Measurements from ENCODE around the gene MYH10.
A peak's percentile ranks its signal among the peaks of the same experiment; 100 is the strongest.

The MYH10 gene

DNA sequence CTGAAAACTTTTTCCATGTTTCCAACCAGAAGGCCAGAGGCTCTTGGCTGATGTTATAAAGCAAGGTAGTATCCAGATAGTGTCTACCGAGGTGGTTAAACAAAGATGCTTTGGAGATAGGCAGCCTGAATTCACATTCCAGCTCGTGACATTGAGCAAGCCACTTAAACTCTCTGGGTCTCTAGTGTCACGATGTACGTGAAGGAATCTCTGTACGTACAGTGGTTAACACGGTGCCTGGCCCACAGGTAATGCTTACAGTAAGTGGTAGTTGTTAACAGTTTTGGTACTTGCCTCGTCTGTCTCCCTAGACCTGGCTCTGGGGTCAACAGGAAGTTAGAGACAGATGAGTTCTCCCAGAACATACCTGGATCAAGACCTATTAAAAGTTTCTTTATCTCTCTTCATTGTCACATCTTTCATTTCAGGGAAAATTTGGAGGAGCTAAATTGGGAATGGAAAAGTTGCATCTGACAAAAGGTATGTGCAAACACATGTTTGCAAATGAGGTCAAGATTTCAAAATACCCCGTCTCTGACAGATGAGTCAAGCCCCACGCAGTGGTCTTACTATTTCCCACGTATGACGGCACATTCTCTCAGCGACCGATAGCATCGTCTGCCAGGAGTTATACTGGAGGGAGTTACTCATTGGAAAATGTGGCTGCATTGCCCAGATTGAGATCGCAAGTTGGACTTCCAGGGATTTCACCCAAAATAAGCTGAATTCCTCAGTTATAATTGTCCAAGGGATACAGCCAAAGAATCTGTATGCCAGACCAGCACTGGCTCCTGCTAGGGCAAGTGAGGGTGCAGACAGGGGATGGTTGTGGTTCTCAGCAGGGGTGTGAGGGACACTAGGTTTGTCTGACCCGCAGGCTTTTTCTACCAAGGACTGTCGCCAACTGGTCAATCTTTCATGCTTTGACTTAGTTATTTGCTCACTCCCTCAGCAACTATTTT is 18.9 kb upstream of the MYH10 start:
- DNase-seq (ENCODE audit: low spot score), result no peak

DNA sequence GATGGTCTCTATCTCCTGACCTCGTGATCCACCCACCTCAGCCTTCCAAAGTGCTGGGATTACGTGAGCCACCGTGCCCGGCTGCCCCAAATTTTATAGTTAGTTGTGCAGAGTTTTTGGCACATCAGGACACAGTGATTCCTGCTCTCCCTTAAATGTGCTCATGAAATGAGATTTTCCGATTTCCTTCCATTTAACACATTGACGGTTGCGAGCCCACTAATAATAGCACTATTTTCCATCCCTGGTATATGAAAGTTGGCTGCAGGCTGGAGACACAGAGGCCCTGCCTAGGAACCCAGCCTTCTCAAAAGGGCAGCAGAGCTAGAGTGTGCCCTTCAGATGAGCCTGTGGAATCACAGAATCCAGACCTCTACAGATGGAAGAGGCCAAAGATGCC is 17.4 kb upstream of the MYH10 start:
- DNase-seq (ENCODE audit: low spot score), result no peak

DNA sequence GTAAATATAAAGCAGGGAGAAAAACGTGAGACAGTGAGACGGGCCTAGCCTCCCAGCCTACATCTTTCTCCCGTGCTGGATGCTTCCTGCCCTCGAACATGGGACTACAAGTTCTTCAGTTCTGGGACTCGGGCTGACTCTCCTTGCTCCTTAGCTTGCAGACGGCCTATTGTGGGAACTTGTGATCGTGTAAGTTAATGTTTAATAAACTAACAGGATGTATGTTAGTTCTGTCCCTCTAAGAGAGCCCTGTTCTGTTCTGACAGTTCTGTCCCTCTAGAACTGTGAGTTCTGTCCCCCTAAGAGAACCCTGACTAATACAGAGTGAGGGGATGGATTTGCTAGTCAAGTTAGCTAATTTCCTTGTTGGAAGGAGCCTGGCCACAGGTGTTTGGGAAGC is 16.7 kb upstream of the MYH10 start:
- no peak for DNase-seq (ENCODE audit: low spot score)

DNA sequence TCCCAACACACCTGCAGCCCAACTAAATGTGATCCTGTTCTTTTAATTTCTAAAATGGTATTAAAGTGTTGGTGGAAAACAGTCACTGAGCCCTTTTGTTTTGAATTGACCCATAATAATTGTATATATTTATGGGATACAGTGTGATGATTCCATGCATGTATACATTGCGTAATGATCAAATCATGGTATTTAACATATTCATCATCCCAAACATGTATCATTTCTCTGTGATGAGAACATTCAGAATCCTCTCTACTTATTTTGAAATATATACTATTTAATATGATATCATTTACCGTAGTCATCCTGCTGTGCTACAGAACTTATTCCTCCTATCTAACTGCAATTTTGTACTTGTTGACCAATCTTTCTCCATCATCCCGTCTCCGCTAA is 14.0 kb upstream of the MYH10 start:
- no peak for DNase-seq (ENCODE audit: low spot score)

DNA sequence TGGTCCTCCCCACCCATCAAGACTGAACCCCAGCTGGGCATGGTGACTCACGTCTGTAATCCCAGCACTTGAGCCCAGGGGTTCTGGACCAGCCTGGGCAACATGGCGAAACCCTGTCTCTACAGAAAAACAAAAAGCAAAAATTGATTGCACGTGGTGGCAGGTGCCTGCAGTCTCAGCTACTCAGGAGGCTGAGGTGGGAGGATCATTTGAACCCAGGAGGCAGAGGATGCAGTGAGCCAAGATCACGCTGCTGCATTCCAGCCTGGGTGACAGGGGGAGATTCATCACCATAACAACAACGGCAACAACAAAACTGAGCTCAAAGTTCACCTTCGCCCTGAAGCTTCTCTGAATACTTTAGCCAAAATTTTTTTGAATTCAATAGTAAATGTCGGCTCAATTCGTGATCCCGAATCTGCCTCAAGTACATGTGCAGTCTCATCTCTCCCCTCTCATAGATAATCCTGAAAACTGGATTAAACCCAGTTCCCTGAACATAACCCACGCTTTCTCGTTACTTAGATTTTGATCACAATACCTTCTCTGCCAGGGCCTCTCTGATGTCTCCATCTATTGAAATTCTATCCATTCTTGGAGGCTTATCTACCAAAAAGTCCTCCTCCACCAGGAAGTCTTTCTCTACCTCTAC is 13.5 kb upstream of the MYH10 start:
- no peak for DNase-seq (ENCODE audit: low spot score)

DNA sequence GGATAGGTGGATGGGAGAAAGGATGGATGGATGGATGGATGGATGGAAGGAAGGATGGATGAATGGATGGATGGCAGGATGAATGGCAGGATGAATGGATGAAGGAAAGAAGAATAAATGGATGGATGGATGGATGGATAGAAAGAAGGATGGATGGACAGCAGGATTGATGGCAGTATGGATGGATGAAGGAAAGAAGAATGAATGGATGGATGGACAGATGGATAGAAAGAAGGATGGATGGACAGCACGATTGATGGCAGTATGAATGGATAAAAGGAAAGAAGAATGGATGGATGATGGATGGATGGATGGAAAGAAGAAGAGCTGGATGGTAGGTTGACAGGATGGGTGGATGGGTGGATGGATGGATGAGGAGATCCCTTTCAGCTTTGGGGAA is 9.2 kb upstream of the MYH10 start:
- no peak for DNase-seq (ENCODE audit: low spot score)

DNA sequence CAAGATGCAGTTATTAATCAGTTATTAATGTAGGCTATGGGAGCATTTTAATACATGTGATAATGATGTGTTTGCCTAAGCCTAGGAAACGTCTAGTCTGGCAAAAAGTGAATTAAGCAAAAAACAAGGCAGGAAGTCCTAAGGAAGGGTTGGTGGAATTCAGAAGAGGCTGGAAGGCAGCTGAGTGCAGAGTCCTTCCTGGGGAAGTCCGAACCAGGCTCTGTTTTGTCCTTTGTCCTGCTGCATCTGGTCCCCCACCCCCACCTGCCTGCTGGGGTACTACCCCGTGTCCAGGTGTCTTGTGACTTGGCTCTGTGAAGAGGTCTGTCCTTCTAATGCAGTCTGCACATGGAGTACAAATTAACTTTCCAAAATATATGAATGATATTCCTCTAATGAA is 1.5 kb upstream of the MYH10 start:
- DNase-seq (ENCODE audit: low spot score), result no peak

DNA sequence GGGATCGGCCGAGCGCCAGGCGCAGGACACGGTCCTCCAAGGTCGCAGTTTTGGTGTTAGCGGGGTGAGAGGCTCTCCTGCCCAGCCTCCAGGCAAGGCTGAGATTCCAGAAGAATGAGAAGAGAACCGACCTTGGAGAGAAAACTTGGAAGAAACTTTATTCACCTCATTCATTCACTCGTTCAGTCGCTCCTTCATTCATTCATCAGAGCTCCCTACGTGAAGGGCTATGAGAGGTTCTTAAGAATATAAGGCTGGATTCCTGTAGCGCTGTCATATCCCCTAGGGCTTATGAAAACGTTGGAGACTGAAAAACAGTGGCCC is 991 bp upstream of the MYH10 start:
- no peak for DNase-seq (ENCODE audit: low spot score)

DNA sequence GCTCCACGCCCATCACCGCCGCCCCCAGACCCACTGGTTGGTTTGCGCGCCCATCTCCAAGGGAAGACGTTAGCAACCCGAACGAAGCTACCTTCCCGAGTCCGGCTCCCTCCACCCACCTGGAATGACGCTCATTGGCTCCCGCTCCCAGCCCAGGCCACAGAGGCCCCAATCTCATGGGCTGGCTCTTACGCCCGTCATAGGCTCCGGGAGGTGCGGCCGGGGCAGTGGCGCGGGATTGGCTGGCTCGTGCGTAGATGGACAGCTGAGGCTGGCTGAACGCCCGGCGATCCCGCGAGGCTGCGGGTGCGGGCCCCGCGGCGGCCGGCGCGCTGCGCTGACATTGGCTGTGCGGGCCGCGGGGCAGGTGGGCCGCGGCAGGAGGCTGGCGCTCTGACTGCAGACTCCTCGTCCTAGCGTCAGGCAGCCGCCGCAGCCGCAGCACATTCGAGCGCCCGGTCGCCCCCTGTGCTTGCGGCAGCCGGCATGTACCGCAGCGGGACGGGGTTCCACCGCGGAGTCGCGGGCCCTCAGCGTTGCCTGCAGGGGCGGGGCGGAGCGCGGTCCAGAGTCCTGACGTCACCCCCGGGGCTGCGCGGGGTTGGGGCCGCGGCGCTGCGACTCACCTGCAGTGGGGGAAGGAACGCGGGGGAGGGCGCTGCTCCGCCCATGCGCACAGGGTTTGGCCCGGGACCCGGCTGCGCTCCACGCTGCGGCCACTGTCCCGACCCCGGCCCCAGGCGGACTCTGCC is 453 bp upstream of the MYH10 start:
- peak; percentile 96 for DNase-seq (ENCODE audit: low spot score)

DNA sequence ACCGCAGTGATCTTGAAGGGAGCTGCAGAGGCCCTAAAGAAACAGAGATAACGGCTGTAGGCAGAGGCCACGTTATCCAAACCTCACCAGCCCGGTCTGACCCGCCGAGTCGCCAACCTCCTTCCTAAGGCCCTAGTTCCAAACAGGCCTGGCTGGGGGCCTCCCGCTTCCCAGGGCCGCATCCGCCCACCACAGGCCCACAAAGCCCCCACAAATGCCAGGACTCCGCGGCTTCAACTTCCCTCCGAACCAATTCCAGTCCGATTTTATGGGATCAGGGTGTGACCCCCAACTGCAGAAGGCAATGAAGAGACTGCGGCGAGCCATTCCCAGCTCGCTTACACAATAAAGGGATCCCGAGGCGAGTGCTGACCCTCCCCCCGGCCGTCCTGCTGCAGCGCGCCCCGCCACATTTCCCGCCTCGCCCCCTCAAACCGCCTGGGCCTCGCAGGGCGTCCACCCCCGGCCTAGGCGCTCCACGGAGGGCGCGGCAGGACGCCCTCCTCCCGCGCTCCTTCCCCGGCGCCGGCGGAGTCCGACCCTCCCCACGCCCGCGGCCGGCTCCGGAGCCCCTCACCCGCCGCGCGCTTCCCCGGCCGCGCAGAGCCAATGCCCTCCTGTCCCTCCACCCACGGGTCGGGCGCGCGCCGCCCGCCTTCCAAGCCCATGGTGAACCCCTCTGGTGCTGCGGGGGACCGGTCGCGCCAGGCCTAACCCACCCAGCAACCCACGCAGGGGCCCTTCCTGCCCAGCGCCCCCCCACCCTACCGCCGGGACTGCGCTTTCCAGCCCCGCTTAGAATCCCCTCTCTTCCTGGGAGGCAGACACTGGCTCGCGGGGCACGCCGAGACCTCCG is 926 bp downstream of the MYH10 start:
- DNase-seq (ENCODE audit: low spot score), result no peak

DNA sequence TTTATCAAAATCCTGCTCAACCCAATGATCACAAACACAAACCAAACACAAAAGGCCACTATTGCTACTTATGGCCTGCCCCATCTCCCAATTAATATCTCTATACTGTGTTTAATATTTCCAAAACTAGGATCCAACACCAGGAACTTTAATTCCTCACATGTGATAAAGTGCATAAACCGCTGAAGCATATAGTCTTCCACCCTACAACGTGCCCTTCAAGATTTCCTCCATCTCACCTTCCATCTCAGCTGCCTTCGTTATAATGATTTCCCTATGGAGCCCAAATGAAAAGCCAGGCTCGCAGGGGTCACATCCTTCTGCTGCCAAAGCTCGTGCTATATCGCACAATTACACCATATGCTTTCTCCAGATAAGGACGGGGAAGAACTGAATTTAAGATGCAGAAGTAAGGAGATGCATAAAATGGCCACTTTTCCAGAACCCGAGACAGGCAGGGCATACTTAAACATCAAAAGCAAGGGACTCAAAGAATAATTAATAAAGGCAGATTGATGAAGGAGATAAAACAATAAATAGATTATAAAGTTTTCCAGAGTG is 1.8 kb downstream of the MYH10 start:
- DNase-seq (ENCODE audit: low spot score), result no peak

DNA sequence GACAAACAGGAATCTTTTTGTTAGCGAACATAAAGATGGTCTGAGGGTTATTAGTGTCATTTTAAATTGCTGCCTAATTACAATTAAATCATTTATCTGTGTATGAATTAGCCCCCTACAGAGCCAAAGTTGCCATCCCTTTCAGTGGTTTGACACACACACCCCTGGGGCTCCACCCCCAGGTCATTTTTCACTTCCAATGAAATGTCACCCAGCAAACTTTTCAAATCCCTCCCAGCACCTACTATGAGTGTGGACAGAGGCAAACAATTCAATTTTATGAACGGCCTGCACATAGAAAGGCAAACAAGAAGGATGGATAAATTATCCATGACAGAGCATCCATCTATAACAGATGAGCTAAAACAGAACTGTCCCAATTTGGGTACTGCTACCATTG is 2.4 kb downstream of the MYH10 start:
- DNase-seq (ENCODE audit: low spot score), result no peak

DNA sequence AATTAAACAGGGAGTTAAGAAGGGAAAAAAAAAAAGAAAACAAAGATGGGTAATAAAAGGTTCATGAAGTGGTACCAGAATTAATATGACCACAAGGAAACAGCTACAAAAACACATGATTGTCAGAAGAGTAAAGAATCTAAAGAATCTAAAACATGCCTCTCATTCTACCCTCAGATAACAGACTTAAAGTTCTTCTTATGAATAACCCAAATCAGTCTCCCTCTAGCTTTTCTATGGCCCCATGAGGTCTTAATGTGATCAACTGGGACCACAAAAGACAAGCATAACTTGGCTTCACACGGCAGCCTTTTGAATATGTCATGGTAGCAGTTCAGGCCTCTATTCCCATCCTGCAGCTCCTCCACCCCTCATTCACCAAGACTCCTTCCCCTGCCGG is 6.9 kb downstream of the MYH10 start:
- no peak for DNase-seq (ENCODE audit: low spot score)

DNA sequence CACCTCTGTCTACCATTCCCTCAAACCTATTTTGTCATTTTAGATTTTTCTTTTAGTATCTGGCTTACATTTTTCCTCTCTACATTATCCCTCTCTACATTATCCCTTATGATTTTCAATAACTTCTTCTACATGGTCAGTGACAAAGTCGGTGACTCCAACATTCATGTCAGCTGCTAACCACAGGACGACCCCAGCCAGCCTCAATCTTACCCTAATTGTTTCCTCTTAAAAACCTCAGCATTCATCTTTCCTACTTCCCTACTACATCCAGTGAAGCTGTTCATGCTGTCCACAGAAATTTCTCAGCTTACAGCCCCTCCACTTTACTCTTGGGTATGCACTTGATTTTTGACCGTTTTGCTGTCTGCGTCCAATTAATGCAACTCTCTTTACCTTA is 8.3 kb downstream of the MYH10 start:
- no peak for DNase-seq (ENCODE audit: low spot score)

DNA sequence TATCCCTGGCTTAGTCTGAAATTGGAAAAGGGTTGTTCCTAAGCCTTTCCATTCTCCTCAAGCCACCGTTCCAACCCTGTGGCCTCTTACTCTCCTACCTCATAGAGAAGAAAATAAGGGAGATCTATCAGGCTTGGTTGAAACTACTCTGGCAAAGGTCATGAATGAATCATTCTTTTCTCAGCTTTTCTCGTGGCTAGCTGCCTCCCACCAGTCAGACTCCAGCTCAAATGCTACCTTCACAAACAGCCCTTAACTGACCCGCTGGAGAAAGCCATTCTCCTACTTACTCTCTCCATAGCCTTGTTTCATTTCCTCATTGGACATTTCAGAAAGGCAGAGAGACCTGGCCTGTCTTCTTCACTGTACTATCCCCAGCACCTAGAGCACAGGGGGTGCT is 8.9 kb downstream of the MYH10 start:
- DNase-seq (ENCODE audit: low spot score), result no peak

DNA sequence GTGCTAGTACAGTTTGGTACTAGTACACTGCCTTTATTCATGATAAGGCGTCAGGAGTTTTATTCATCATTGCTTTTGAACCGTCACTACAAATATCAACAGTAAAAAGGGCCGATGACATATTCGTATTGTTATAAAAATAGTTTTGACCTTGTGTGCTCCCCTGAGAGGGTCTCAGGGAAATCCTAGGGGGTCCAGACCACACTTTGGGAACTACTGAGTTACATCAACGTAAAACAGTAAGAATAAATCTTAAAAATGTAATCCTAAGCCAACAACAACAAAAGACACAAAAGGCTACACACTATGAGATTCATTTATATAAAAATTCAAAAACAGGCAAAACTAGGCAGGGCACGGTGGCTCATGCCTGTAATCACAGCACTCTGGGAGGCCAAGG is 11.2 kb downstream of the MYH10 start:
- DNase-seq (ENCODE audit: low spot score), result no peak

DNA sequence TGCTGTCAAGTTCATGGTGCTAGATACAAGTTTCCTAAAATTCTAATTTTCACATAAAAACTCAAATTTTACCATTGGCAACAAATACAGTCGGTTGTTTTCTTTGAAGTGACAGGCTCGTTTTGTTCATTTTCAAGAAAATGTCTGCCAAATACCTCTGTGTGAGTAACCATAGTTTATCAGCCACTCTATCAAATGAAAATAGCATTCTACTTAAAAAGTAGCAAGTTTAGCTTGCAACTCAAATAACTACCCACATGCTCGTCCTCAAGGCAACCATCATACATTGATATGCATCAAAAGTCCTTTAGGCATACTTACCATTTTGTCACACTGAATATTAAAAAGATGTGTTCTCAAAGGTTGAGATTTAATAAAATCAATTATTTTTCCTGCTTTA is 11.7 kb downstream of the MYH10 start:
- no peak for DNase-seq (ENCODE audit: low spot score)

DNA sequence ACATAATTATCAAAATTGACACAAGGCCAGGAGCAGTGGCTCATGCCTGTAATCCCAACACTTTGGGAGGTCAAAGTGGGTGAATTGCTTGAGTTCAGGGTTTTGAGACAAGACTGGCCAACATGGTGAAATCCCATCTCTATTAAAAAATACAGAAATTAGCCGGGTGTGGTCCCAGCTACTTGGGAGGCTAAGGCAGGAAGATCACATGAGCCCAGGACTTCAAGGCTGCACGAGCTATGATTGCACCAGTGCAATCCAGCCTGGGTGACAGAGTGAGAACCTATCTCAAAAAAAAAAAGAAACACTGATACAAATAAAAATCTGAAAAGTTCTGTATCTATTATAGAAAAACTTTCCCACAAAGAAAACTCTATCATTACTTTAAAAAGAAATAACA is 15.5 kb downstream of the MYH10 start:
- no peak for DNase-seq (ENCODE audit: low spot score)

DNA sequence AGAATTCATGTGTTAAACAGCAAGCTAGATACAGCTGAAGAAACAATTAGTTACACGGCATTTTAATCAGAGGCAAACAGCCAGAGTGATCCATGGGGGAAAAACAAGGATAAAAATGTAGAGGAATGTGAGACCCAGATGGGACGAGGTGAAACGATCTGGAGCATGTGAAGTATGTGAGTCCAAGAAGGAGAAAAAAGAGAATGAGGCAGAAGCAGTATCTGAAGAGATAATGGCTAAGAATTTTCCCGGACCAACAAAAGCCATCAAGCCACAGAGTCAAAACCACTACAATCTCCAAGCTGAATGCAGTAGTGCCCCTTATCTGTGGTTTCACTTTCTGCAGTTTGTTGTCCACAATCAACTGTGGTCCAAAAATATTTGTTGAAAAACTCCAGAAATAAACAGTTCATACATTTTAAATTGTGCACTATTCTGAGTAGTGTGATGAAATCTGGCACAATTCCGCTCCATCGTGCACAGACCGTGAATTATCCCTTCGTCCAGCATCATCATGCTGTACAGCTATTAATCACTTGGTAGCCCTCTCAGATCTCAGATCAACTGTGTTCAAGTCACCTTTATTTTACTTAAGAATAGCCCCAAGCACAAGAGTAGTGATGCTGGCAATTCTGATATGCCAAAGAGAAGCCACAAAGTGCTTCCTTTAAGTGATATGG is 18.8 kb downstream of the MYH10 start:
- DNase-seq (ENCODE audit: low spot score), result no peak

DNA sequence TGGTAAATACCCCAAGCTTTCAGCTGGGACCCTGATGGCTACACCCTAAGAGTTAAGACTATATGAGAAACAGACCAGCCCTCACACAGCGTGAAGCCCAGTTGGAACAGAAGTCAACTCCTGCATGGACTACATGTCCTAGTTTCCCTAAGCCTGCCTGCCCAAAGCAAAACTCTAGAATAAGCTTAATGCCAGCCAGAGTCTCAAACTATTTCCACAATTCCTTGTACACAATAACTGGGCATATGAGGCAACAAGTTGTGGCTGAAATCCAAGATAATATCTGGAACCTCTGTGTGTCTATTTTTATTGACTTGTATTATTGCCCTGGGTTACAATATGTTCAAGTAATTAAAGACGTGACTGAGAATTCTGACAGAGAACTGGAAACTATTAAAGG is 19.4 kb downstream of the MYH10 start:
- no peak for DNase-seq (ENCODE audit: low spot score)

DNA sequence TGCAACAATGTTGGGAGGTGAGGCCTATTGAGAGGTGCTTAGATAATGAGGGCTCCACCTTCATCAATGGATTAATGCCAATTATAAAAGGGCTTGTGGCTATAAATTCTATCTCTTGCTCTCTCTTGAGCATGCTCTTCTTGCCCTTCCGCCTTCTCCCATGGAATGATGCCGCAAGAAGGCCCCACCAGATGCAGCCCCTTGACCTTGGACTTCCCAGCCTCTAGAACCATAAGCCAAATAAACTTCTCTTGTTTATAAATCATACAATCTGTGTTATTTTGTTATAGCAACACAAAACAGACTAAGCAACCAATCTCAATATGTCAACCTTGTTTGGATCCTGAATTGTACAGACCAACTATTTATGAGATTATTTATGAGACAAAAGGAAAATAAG is 20.0 kb downstream of the MYH10 start:
- DNase-seq (ENCODE audit: low spot score), result no peak

All from activated CD4-positive, alpha-beta T cell treated with anti-CD3 and anti-CD28 coated beads, Interleukin-2, Interleukin-4, amounts not matched to agents 100 ng/mL and 50 ng/mL, durations not matched to agents 16 hours and 8 hours (primary cell).